Measurements from ENCODE around the gene H6PD. TPM values are rescaled to one million over a fixed set of nuclear protein-coding genes. Genes with fewer than 3 reads are reported as not detected.

The H6PD gene
- total RNA-seq, 1 donor from 2014 or later, result 17.7 TPM

DNA sequence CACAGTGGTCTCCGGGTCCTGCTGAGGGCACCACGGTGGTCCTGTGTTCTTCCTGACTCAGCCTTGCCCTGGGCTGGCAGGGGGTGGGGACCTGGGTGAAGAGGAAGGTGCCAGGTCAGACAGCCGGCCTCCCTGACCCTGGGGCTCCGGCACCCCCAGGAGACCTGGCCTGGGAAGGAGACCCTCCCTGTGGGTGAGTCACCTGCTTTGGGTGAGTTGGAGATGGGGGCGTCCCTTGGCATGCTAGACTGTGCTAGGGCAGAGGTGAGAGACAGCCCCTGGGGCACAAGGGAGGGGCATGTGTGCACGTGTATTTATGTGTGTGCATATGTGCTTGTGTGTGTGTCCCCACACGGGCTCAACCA lies 81.5 kb downstream of the H6PD start:
- Mint-ChIP-seq H3K4me3 (peak overlapping the region; percentile 81), H3K9me3 (no peaks in the 10 kb centered on the region), H3K4me1 (peaks cover 52% of the 10 kb centered on the region), H3K36me3 (ENCODE audit: low read depth) (no peaks in the 10 kb centered on the region), H3K27me3 (no peaks in the 10 kb centered on the region), H3K27ac (peak overlapping the region; percentile 98)
- no peak for DNase-seq
- intact Hi-C loops (cut with micrococcal nuclease), result loop anchor here (5.0 kb wide), 2 partner anchors 34 to 111 kb away; no protein-coding TSS in a partner anchor

- peaks cover 52% of the 10 kb centered on the region for H3K4me1 Mint-ChIP-seq
Measured at GRCh38 chr1:9316512-9316911, 81.9 kb downstream of the H6PD start.

GRCh38 chr1:9317072-9317471 lies 82.5 kb downstream of the H6PD start:
- intact Hi-C loops (cut with micrococcal nuclease), result loop anchor here (5.0 kb wide), 2 partner anchors 35 to 110 kb away; no protein-coding TSS in a partner anchor
- Mint-ChIP-seq H3K27ac (peak overlapping the region; percentile 80), H3K4me1 (peaks cover 52% of the 10 kb centered on the region), H3K27me3 (no peaks in the 10 kb centered on the region), H3K36me3 (ENCODE audit: low read depth) (no peaks in the 10 kb centered on the region), H3K9me3 (no peaks in the 10 kb centered on the region), H3K4me3 (peak overlapping the region; percentile 68)
- no peak for DNase-seq

More at GRCh38 chr1:9316512-9316911, 81.9 kb downstream of the H6PD start:
- Mint-ChIP-seq H3K27me3 (no peaks in the 10 kb centered on the region), H3K4me3 (peak overlapping the region; percentile 81), H3K9me3 (no peaks in the 10 kb centered on the region), H3K36me3 (ENCODE audit: low read depth) (no peaks in the 10 kb centered on the region), H3K27ac (peak overlapping the region; percentile 98)
- DNase-seq, result no peak
- intact Hi-C loops (cut with micrococcal nuclease), result loop anchor here (5.0 kb wide), 2 partner anchors 34 to 111 kb away; no protein-coding TSS in a partner anchor

DNA sequence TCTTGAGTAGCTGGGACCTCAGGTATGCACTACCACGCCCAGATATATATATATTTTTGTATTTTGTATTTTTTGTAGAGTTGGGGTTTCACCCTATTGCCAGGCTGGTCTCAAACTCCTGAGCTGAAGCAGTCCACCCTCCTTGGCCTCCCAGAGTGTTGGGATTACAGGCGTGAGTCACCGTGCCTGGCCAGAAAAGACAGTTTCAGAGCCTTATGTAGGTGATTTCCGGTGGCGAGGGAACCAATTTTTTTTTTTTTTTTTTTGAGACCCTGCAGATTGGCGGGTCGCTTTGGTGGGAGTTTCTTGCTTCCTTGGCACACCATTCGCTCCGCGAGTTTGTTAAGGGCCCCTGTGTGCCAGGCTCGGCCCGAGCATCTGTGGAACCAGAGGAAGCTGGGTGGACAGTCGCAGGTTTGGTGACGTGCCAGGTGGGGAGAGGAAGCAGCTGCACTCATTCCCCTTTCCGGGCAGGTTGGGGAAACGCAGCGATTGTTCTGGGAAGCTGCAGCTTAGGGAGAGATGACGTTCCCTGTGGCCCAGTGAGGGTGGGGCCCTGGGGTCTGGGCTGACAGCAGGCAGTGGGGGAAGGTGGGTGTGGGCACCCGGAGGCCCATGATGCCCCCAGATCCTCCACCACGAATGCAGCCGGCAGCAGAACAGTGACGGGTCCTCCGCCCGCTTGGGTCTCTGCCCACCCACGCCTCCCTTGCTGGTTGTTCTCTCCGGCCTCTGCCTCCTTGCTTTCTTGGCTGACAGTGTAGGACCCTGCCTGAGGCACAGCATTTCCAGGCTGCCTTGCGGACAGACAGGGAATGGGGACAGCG lies 83.2 kb downstream of the H6PD start:
- Mint-ChIP-seq H3K27me3 (no peaks in the 10 kb centered on the region), H3K36me3 (ENCODE audit: low read depth) (no peaks in the 10 kb centered on the region), H3K4me1 (peaks cover 50% of the 10 kb centered on the region), H3K27ac (peak overlapping the region; percentile 68), H3K9me3 (no peaks in the 10 kb centered on the region), H3K4me3 (peak overlapping the region; percentile 40)
- intact Hi-C loops (cut with micrococcal nuclease), result loop anchor here (5.0 kb wide), 2 partner anchors 36 to 109 kb away; no protein-coding TSS in a partner anchor
- DNase-seq, result peak; percentile 62

- no peaks in the 10 kb centered on the region for H3K36me3 Mint-ChIP-seq (ENCODE audit: low read depth)
- intact Hi-C loops (cut with micrococcal nuclease), result loop anchor here (5.0 kb wide), 2 partner anchors 37 to 108 kb away; no protein-coding TSS in a partner anchor
- no peak overlapping the region for H3K27ac Mint-ChIP-seq
- H3K4me1 Mint-ChIP-seq, result peaks cover 43% of the 10 kb centered on the region
- H3K4me3 Mint-ChIP-seq, result no peak overlapping the region
- H3K9me3 Mint-ChIP-seq, result no peaks in the 10 kb centered on the region
- no peak for DNase-seq
- H3K27me3 Mint-ChIP-seq, result no peaks in the 10 kb centered on the region
Measured at GRCh38 chr1:9319208-9319788, 84.7 kb downstream of the H6PD start.

- Mint-ChIP-seq H3K27me3 (no peaks in the 10 kb centered on the region), H3K36me3 (ENCODE audit: low read depth) (no peaks in the 10 kb centered on the region), H3K9me3 (no peaks in the 10 kb centered on the region), H3K27ac (no peak overlapping the region), H3K4me3 (no peak overlapping the region), H3K4me1 (peaks cover 39% of the 10 kb centered on the region)
- intact Hi-C loops (cut with micrococcal nuclease), result loop anchor here (5.0 kb wide), 2 partner anchors 38 to 107 kb away; no protein-coding TSS in a partner anchor
- DNase-seq, result no peak
Measured at GRCh38 chr1:9319789-9320519, 85.4 kb downstream of the H6PD start.

Other genes with a start within 250 kb of the H6PD start
- gene SLC2A7, start 208.4 kb upstream of the H6PD start, total RNA-seq, result not detected in 2 replicates
- gene SLC2A5, start 165.1 kb upstream of the H6PD start, total RNA-seq, result not detected in 2 replicates
- gene GPR157, start 105.7 kb upstream of the H6PD start, total RNA-seq, result 2.1 and 4.6 TPM in 2 replicates
- gene SPSB1, start 58.1 kb downstream of the H6PD start, total RNA-seq, result 4.8 and 6.2 TPM in 2 replicates